Eye (tissue), 1 donor: ENCODE measurements around the gene PZP.

Source experiments
- DNase-seq: peaks from one replicate; pipeline ENCODE4 v3.0.0-alpha.2; 2015

Gene PZP

GRCh38 chr12:9101018-9101687 is 107.0 kb downstream of the PZP start:
- no peak for DNase-seq

DNA sequence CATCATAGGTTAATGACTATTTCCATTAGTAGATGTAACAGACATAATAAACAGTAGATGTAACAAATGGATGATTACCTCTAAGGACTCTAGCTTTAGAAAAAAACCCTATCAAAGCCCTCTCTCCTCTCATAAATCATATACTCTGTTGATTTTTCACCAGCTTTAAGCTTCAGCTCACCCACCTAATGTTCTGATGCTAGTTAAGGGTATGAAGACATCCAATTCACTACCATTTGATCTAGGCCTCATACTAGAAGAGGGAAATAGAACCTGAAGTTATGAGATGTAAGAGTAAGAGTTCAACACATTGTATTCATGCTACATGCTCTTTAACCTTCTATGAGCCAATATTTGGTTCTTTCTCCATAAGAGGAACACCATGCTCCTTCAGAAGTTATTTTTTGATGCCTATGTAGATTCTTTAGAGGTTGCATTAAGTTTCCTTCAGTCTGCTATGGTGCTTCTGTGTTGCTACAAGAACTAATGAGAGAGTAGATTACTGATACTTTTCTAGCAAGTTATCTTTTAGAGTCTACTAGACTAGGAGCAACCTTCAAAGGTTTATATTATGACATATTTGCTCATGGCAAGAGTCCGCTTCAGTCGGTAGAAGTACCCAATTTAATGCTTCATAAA is 108.5 kb downstream of the PZP start:
- no peak for DNase-seq
